Esophagus muscularis mucosa (tissue), 4 donors: ENCODE results near the gene PRR4.

ENCODE experiments used
- EP300 ChIP-seq: sonication (generic); formaldehyde crosslinking; IDR thresholded peaks from one replicate; pipeline ENCODE4 v1.6.1; 2017; ENCODE audit warnings: antibody characterized with exemption
- POLR2A ChIP-seq: fragments of 450-650 bp; IDR thresholded peaks from one replicate; pipeline ENCODE4 v1.6.1; 2017; ENCODE audit warnings: antibody characterized with exemption, moderate library complexity, mild to moderate bottlenecking, low read depth
- POLR2AphosphoS5 ChIP-seq, 2 donors: sonication (generic); formaldehyde crosslinking; IDR thresholded peaks; one replicate each; pipeline ENCODE4 v1.6.1; 2017; ENCODE audit warnings: antibody characterized with exemption in 2 of 2
- TF ChIP-seq, protein P1 (sequence below), 3 experiments: fragments of 200-600 bp in 2 of 3; fragments of 450-650 bp in 1 of 3; sonication (generic) in 2 of 3; IDR thresholded peaks; one replicate each; pipeline ENCODE4 v1.5.1; 2017 to 2019; ENCODE audit warnings: antibody characterized with exemption in 3 of 3, mild to moderate bottlenecking in 2 of 3, moderate library complexity in 1 of 3

DNA sequence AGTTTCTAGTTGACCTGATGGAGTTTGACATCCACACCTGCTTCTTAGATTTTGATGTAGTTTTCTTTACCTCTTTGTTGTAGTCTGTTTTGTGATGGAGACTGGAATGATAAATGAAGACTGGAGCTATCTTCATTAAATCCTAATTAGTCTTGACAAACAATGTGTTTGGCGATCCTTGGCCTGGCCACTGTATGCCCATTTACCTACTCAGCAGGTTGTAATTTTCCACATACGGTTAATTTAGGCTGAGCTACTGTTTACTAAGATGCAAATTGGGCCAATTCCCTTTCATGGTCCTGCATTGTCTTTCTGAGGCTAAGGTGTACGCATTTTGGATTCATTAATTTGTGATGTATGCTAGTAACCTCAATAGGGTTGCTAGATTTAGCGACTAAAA is 46.7 kb downstream of the PRR4 start, which contains the start of gene TAS2R7:
- TF ChIP-seq POLR2AphosphoS5 (IDR thresholded peaks at IDR 0.05) (no peak), EP300 (no peak), POLR2A (no peak)
- TF ChIP-seq, protein P1, sequence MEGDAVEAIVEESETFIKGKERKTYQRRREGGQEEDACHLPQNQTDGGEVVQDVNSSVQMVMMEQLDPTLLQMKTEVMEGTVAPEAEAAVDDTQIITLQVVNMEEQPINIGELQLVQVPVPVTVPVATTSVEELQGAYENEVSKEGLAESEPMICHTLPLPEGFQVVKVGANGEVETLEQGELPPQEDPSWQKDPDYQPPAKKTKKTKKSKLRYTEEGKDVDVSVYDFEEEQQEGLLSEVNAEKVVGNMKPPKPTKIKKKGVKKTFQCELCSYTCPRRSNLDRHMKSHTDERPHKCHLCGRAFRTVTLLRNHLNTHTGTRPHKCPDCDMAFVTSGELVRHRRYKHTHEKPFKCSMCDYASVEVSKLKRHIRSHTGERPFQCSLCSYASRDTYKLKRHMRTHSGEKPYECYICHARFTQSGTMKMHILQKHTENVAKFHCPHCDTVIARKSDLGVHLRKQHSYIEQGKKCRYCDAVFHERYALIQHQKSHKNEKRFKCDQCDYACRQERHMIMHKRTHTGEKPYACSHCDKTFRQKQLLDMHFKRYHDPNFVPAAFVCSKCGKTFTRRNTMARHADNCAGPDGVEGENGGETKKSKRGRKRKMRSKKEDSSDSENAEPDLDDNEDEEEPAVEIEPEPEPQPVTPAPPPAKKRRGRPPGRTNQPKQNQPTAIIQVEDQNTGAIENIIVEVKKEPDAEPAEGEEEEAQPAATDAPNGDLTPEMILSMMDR (IDR thresholded peaks at IDR 0.05): no peak
